ENCODE data around the gene HMCN1. TPM values are rescaled to one million over a fixed set of nuclear protein-coding genes. Genes with fewer than 3 reads are reported as not detected.

HMCN1 gene
- total RNA-seq, 2 donors from 2014 or later, result 6.5 to 7.4 TPM

DNA sequence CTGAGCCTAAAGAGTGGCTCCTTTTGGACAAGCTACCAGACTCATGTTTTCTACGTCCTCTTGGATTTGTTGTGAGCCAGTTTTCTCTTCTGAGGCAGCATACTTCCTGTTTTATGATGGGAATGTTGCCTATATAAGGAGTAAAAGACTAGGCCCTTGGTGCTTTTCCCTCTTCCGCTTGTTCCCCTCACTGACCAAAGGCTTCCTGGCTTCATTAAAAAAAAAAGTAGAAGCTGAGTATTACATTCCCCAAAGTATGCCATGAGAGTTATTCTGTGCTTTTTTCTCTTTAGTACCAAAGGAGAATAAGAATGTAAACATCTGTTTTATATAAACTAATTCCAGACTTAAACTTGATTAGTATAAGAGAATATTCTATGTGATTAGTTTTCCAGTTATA, 6.5 kb upstream of the HMCN1 start:
- TF ChIP-seq CTCF (conservative IDR thresholded peaks at IDR 0.05), result no peak
- WGBS, 2 experiments (ENCODE audit: insufficient coverage in 1 of 2, insufficient read length in 1 of 2), result 96 to 100% methylated on average over 1 to 2 of the region's 2 CpGs
- no peak overlapping the region for H3K27ac Mint-ChIP-seq
- H3K4me1 Mint-ChIP-seq, result no peaks in the 10 kb centered on the region
- Histone ChIP-seq H3K9ac (ENCODE audit: extremely low read depth, low read length, poor library complexity, severe bottlenecking) (no peak overlapping the region), H3K4me1 (ENCODE audit: control insufficient read depth, insufficient read depth, low read length) (no peaks in the 10 kb centered on the region), H3K27ac (ENCODE audit: low read depth, low read length) (no peak overlapping the region), H3K4me3 (ENCODE audit: low read length) (no peak overlapping the region), H3K9me3 (ENCODE audit: control insufficient read depth, low read length) (peaks cover 12% of the 10 kb centered on the region), H3K36me3 (ENCODE audit: control insufficient read depth, insufficient read depth, low read length) (no peaks in the 10 kb centered on the region), H3K27me3 (ENCODE audit: control insufficient read depth, insufficient read depth, low read length, poor library complexity, severe bottlenecking) (no peaks in the 10 kb centered on the region)
- H3K27me3 Mint-ChIP-seq (ENCODE audit: insufficient read depth), result peaks cover 12% of the 10 kb centered on the region
- no peaks in the 10 kb centered on the region for H3K36me3 Mint-ChIP-seq (ENCODE audit: low read depth)
- H3K9me3 Mint-ChIP-seq, result no peaks in the 10 kb centered on the region
- DNase-seq, result no peak
- H3K4me3 Mint-ChIP-seq, result no peak overlapping the region

GRCh38 chr1:185731446-185731845, 2.7 kb upstream of the HMCN1 start:
- H3K27me3 ChIP-seq (ENCODE audit: control insufficient read depth, insufficient read depth, low read length, poor library complexity, severe bottlenecking), result peaks cover 14% of the 10 kb centered on the region
- no peak overlapping the region for H3K27ac Mint-ChIP-seq
- peaks cover 17% of the 10 kb centered on the region for H3K4me1 Mint-ChIP-seq
- DNase-seq, result no peak
- no peaks in the 10 kb centered on the region for H3K9me3 Mint-ChIP-seq
- H3K36me3 ChIP-seq (ENCODE audit: control insufficient read depth, insufficient read depth, low read length), result no peaks in the 10 kb centered on the region
- H3K9ac ChIP-seq (ENCODE audit: extremely low read depth, low read length, poor library complexity, severe bottlenecking), result no peak overlapping the region
- H3K4me3 ChIP-seq (ENCODE audit: low read length), result no peak overlapping the region
- no peak for TF ChIP-seq CTCF (conservative IDR thresholded peaks at IDR 0.05)
- no peak overlapping the region for H3K27ac ChIP-seq (ENCODE audit: low read depth, low read length)
- H3K36me3 Mint-ChIP-seq (ENCODE audit: low read depth), result no peaks in the 10 kb centered on the region
- WGBS, 2 experiments (ENCODE audit: insufficient coverage in 1 of 2, insufficient read length in 1 of 2), result 80 to 89% methylated on average over 1 of the region's 1 CpG
- peaks cover 12% of the 10 kb centered on the region for H3K9me3 ChIP-seq (ENCODE audit: control insufficient read depth, low read length)
- H3K27me3 Mint-ChIP-seq (ENCODE audit: insufficient read depth), result peaks cover 32% of the 10 kb centered on the region
- no peaks in the 10 kb centered on the region for H3K4me1 ChIP-seq (ENCODE audit: control insufficient read depth, insufficient read depth, low read length)
- H3K4me3 Mint-ChIP-seq, result no peak overlapping the region

DNA sequence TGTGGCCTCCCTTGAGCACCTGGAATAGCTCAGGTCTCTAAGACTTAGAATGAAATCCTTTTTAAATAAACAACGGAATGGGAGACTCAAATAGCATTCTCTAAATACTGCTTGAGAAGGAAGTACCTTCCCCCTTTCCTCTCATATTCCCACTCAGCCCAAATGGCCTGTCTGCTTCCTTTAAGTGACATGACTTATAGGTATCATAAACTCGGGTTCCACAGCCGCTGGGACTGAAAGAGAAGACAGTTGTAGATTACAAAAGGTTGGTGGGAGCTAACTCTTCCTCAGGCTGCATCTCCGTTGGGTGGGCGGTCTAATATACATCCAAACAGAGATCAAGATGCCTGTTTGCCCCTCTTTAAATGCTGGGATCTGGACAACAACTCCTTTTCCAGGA, 1.2 kb upstream of the HMCN1 start:
- H3K27ac ChIP-seq (ENCODE audit: low read depth, low read length), result no peak overlapping the region
- Mint-ChIP-seq H3K27ac (no peak overlapping the region), H3K4me1 (peaks cover 17% of the 10 kb centered on the region), H3K27me3 (ENCODE audit: insufficient read depth) (peaks cover 31% of the 10 kb centered on the region), H3K36me3 (ENCODE audit: low read depth) (no peaks in the 10 kb centered on the region), H3K9me3 (no peaks in the 10 kb centered on the region), H3K4me3 (peak overlapping the region; percentile 68)
- peaks cover 14% of the 10 kb centered on the region for H3K27me3 ChIP-seq (ENCODE audit: control insufficient read depth, insufficient read depth, low read length, poor library complexity, severe bottlenecking)
- peaks cover 12% of the 10 kb centered on the region for H3K9me3 ChIP-seq (ENCODE audit: control insufficient read depth, low read length)
- no peaks in the 10 kb centered on the region for H3K36me3 ChIP-seq (ENCODE audit: control insufficient read depth, insufficient read depth, low read length)
- DNase-seq, result no peak
- H3K9ac ChIP-seq (ENCODE audit: extremely low read depth, low read length, poor library complexity, severe bottlenecking), result no peak overlapping the region
- 84 to 100% methylated on average over 2 to 5 of the region's 5 CpGs for WGBS, 2 experiments (ENCODE audit: insufficient coverage in 1 of 2, insufficient read length in 1 of 2)
- H3K4me3 ChIP-seq (ENCODE audit: low read length), result no peak overlapping the region
- no peaks in the 10 kb centered on the region for H3K4me1 ChIP-seq (ENCODE audit: control insufficient read depth, insufficient read depth, low read length)
- TF ChIP-seq CTCF (conservative IDR thresholded peaks at IDR 0.05), result no peak

All from endodermal cell (in vitro differentiated cells).